ENCODE data around the gene CMYA5.

GRCh38 chr5:79793304-79793703 is 103.7 kb downstream of the CMYA5 start:
- TF ChIP-seq CTCF (IDR thresholded peaks at IDR 0.05; ENCODE audit: low read length) (no peak), EZH2 (IDR thresholded peaks at IDR 0.05; ENCODE audit: borderline replicate concordance, low read length) (no peak)

Data from OCI-LY1 (cell line).